Activated naive CD4-positive, alpha-beta T cell treated with anti-CD3 and anti-CD28 coated beads, Interleukin-2, amount 50 U/mL, for 72 hours (primary cell): Measurements from ENCODE around the gene ADCYAP1. TPM values are rescaled to one million over a fixed set of nuclear protein-coding genes. Genes with fewer than 3 reads are reported as not detected.

Experiments
- ATAC-seq, 2 donors: fragments of 150-1000 bp; cut with Tn5 transposase; 2 replicates each; pipeline ENCODE4 v1.10.0; 2021; ENCODE audit warnings: mild to moderate bottlenecking in 2 of 2, moderate library complexity in 2 of 2
- DNase-seq, 2 donors: peaks; one replicate each; pipeline ENCODE4 v3.0.0; 2021 to 2022; ENCODE audit warnings: low spot score in 2 of 2
- H3K27ac Mint-ChIP-seq, 2 donors: one replicate each; pipeline ENCODE4 v1.8.0; 2022; ENCODE audit warnings: mild to moderate bottlenecking in 2 of 2, mixed read lengths in 2 of 2
- H3K36me3 Mint-ChIP-seq, 2 donors: one replicate each; pipeline ENCODE4 v1.8.0; 2022; ENCODE audit warnings: mixed read lengths in 2 of 2
- H3K9me3 Mint-ChIP-seq, 2 donors: one replicate each; pipeline ENCODE4 v1.8.0; 2022; ENCODE audit warnings: mixed read lengths in 2 of 2
- total RNA-seq, 2 donors: library from RNA; stranded (reverse); gene quantifications; one replicate each; pipeline ENCODE4 v1.2.3, GENCODE V29; 2022

Gene ADCYAP1
- total RNA-seq, 2 donors from 2014 or later: not detected

DNA sequence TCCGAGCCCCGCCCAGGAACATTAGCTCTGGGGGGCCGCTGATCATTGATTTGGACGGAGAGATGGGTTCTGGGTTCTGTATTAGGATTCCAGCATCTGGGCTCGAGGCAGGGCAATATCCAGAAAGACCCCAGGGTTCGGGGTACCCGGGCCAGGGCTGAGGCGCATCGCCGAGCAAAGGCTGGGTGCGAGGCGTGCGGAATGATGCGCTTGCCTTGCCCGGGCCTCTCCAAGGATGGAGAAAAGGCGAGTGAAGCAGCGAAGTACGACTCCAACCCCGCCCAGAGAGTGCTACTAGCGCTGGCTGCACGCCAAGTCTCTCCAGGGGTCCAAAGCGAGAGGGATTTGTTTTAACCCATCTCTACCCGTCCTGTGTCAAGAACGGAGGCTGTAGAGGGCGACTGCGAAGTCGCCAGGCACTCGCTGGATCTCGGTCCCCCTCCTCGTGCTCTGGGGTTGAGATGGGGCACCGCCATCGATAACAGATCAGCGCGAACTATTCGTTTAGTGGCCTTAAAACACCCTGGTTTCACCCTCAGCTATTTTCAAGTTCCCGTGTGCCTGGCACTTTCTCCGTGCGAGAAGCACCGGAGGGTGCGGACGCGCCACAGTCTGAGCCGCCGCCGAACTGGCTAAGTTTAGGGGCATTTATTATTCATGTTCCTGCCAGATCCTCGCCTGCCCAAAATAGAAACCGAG, 1.9 kb downstream of the ADCYAP1 start:
- peak in 1 of 2 donors; percentile 16 for DNase-seq

DNA sequence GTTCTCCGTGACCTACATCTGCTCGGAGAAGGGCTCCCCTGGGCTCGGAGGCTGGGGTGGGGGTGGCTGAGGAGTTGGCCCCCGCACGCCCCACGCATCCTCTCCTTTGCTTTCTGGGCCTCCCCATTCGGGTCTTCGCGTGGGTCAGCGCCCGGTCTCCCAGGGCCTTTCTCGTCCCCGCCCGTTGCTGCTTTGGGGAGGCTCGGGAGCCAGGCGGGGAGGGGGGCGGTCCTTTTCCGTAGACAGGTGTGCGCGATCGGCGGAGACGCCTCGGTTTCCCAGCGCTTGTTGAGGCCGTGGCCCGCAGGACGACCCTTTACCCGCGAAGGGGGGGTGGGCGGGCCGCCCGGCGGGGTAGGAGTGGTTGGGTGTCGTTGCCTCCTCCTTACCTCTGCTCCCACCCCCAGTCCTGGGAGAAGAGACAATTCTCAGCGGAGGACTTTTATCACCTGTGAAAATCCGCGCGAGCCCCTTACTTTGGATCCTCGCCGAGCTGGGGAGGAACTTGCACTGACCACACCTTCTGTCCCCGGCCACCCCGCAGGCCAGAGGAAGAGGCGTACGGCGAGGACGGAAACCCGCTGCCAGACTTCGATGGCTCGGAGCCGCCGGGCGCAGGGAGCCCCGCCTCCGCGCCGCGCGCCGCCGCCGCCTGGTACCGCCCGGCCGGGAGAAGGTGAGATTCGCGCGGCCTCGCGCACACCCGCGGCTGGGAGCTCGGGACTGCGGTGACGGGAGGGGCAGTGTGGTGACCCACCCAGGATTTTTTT, 2.6 kb downstream of the ADCYAP1 start:
- ATAC-seq: peak in 1 of 2 donors; percentile 69
- peak in 1 of 2 donors; percentile 36 for DNase-seq
- H3K36me3 Mint-ChIP-seq: peaks cover 0 to 18% of the 10 kb centered on the region in 2 donors
- H3K9me3 Mint-ChIP-seq: no peaks in the 10 kb centered on the region
- no peak overlapping the region for H3K27ac Mint-ChIP-seq

More for the DNA sequence above, 1.9 kb downstream of the ADCYAP1 start:
- ATAC-seq: no peak
- no peaks in the 10 kb centered on the region for H3K9me3 Mint-ChIP-seq
- H3K27ac Mint-ChIP-seq: no peak overlapping the region
- peaks cover 0 to 21% of the 10 kb centered on the region in 2 donors for H3K36me3 Mint-ChIP-seq

DNA sequence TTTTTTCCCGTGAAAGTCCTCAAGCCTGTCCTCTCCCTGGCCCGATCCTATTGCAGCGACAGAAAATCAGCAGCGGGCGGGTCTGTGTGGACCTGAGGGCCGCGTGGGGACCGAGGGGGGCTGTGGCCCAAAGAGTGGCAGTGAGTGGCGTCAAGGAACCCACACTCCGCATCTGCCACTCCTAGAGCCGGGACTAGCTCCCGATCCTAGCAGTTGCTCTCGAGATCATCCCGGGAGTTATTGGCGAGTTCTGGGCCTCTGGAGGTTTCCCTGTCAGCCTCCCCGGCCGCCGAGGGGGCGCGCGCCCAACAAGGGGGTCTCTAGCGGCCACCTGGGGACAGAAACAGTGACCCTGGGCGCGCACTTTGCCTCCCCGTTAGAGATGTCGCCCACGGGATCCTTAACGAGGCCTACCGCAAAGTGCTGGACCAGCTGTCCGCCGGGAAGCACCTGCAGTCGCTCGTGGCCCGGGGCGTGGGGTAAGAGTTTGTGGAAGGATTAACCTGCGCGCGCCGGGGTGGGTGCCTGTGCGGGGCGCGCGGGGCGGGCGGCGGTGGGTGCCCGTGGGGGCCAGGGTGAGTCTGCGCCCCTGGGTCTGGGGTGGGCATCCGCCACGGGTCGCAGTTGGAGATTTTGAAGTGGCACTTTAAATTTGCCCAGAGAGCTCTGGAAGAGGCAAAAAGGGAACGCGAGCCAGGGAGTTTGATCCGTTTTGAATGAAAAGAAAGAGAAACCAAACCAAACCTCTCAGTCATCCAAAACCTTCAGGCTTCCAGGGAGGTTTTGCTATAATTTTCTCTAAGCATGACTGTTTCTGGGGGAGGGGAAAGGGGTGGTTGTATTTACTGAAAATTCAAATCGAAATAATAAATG, 3.5 kb downstream of the ADCYAP1 start:
- peaks cover 0 to 15% of the 10 kb centered on the region in 2 donors for H3K36me3 Mint-ChIP-seq
- DNase-seq (no peak), ATAC-seq (peak in 1 of 2 donors; percentile 15)
- H3K27ac Mint-ChIP-seq: no peak overlapping the region
- H3K9me3 Mint-ChIP-seq: no peaks in the 10 kb centered on the region

DNA sequence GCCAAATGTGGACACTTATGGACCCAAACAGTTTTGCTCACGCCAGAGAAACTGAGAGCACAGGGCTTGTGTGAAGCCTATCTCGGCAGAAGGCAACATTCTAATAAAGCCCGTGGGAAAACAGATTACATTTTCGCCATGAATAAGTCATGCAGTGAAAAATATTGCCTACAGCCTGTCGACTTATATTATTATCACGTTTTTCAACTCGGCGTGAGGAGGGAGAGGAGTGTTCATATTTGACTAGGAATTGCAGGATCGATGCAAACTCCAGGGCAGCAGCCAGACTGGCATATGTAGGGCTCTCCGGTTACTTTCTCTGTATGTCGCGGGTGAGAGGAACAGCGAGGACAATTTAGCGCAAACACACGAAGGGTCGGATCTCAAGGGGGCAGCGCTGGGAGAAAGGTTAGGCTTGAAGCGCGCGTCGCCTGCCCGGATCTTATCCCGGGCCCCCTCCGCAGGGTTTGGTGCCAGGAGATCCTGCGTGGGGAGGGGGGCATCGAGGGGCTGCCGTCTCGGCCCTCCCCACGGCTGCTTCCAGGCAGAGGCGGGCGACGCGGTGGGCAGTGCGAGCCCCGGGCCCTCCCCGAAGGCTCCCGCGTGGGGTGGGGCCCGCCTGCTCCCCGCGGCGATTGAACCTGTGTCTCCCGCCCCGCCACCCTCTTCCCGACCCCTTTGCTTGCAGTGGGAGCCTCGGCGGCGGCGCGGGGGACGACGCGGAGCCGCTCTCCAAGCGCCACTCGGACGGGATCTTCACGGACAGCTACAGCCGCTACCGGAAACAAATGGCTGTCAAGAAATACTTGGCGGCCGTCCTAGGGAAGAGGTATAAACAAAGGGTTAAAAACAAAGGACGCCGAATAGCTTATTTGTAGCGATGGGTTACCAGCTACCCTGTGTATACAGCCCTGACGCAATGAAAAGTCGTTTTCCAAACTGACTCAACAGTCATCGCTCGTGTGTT, 4.4 kb downstream of the ADCYAP1 start:
- no peak overlapping the region for H3K27ac Mint-ChIP-seq
- ATAC-seq: no peak
- peaks cover 0 to 14% of the 10 kb centered on the region in 2 donors for H3K36me3 Mint-ChIP-seq
- H3K9me3 Mint-ChIP-seq: no peaks in the 10 kb centered on the region
- DNase-seq: no peak

DNA sequence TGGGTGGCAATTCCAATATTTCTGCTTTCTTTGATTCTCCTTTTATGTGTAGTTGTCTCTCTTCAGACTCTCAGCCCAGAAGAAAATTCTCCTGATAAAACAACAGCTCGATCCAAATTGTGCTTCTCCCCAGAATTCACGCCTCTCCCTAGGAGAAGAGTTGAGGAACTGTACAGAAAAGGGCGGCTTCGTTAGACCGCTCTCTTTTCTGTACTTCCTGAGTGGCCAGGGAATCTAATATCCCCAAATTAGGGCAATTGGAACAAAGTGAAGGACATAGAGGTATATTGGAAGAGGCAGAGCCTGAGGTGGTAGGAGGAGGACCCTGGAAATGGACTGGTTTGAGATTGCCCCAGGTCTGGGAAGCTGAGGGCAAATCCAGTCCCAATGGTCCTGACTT, 5.6 kb downstream of the ADCYAP1 start:
- no peak for ATAC-seq
- Mint-ChIP-seq H3K27ac (no peak overlapping the region), H3K36me3 (peaks cover 0 to 5% of the 10 kb centered on the region in 2 donors), H3K9me3 (peaks cover 0 to 1% of the 10 kb centered on the region in 2 donors)
- DNase-seq: no peak

DNA sequence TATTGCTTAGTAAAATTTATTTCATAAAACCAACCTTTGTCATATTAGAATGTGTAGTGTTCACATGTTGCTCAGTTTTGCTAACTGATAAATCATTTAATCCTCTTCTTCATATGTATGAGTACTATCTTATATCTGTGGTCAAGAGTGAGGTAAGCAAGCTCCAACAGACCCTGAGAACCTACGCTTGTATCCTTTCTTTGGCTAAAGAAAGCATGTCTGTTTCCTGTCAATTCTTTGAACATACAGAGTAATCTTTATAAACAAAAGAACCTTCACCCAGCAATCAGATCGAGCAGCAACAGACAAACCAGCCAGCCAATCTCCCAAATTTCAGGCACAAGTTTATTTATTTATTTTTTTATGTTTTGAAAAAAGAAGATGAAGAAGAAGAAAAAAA, 6.4 kb downstream of the ADCYAP1 start:
- no peak for DNase-seq
- ATAC-seq: no peak
- Mint-ChIP-seq H3K36me3 (peaks cover 0 to 5% of the 10 kb centered on the region in 2 donors), H3K27ac (no peak overlapping the region), H3K9me3 (peaks cover 0 to 4% of the 10 kb centered on the region in 2 donors)

DNA sequence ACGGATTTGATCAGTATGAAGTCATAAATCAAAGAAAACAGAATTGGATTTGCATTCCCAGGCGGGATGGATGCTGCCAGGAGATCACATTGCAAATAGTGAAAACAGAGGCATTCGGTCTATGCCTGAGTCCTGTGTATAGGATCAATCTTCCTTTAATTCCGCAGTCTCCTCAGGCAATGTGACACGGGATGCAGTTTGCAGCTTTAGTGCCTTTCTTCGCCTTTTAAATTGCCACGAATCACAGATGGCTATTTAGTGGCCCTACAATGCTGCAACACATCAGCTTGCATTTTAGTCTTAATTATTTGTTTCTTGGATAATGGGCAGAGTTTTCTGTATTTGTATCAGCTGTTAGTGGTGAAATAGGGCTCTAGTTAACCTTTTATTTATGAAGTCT, 6.8 kb downstream of the ADCYAP1 start:
- peaks cover 0 to 5% of the 10 kb centered on the region in 2 donors for H3K36me3 Mint-ChIP-seq
- DNase-seq (no peak), ATAC-seq (no peak)
- peaks cover 0 to 4% of the 10 kb centered on the region in 2 donors for H3K9me3 Mint-ChIP-seq
- H3K27ac Mint-ChIP-seq: no peak overlapping the region

DNA sequence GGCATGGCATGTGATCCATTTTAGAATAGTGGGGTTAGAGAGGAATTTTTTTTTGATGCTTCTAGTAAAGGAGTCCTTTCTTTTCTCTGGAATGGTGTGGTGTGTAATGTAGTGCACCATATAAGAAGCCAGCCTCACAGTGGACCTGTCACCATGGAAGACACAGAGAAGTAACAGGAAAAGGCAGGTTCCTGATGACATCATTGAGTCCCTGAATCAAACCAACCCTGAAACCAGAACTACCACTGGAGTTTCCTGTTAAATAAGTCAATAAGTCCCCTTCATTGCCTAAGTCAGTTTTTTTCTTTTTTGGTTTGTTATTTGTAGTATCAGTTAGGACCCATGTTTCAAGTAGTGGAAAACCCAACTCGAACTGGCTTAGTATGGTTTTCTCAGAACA, 11.9 kb downstream of the ADCYAP1 start:
- Mint-ChIP-seq H3K36me3 (no peaks in the 10 kb centered on the region), H3K27ac (no peak overlapping the region), H3K9me3 (peaks cover 0 to 10% of the 10 kb centered on the region in 2 donors)
- no peak for ATAC-seq
- no peak for DNase-seq

DNA sequence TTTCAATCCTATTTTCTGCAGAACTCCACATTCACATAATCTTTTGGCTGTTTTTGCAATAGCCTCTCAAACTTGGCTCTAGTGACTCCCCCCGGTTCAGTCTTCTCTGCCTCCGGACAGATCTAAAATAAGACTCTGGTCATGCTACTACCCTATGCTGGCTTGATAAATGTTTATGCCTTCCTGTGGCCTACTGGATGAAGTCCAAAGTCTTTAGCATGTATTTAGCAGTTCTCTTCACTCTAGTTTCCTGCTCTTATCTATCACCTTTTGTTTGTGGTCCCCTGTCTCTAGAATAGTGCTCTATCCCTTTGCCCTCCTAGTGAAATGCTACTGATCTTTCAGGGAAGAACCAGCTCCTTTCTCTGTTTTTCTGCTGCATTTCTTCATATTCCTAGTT, 14.4 kb downstream of the ADCYAP1 start:
- no peak overlapping the region for H3K27ac Mint-ChIP-seq
- DNase-seq (no peak), ATAC-seq (no peak)
- peaks cover 0 to 10% of the 10 kb centered on the region in 2 donors for H3K9me3 Mint-ChIP-seq
- no peaks in the 10 kb centered on the region for H3K36me3 Mint-ChIP-seq

DNA sequence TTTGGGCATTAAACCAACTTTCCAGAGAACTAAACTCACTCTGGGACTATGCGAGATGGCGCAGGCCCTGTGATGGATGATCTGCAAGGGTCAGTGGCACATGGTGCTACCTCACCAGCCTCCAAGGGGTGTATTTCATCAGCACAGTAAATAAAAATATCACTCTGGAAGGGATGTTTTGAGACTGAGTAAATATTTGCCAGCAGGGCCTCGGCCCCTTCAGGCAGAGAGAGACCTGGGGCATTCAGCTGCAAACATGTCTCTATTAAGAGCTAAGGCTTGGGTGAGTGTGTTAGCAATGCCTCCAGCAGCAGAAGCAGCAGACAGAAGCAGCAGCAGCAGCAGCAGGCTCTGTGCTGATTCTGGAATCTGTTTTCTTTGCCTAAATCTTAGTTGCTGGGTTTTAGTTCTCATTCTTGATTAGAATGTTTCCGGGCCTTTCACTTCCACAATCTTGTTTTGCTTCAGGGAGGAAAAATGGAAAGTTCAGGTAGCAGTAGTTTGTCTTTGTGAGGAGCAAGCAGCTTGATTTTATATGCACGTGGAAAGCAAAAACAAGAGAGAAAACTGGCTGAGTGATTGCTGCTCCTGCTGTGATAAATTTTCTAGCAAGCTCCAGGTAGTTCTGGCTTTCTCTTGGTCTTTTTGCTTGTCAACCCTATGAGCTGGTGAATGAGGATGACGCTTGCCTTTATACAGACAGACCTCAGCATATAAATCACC, 18.6 kb downstream of the ADCYAP1 start:
- Mint-ChIP-seq H3K27ac (no peak overlapping the region), H3K9me3 (no peaks in the 10 kb centered on the region), H3K36me3 (no peaks in the 10 kb centered on the region)
- ATAC-seq (no peak), DNase-seq (no peak)

DNA sequence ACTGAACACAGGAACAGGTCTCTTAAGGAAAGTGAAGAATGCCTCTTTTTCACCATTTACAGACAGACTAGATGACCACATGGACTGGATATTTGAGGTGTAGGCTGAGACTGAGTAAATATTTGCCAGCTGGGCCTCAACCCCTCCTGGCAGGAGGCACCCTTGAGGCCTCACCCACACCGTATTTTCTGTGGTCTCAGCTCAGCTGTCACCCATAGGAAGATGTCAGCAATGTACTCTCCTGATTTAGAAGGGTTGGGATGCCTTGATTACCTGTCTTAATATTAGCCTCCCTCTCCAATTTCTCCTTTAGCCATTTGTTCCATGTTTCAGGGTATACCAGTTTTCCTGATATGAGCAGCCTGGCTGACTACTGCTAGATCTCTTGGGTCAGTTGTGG, 20.3 kb downstream of the ADCYAP1 start:
- no peak overlapping the region for H3K27ac Mint-ChIP-seq
- no peaks in the 10 kb centered on the region for H3K36me3 Mint-ChIP-seq
- ATAC-seq (no peak), DNase-seq (no peak)
- no peaks in the 10 kb centered on the region for H3K9me3 Mint-ChIP-seq

DNA sequence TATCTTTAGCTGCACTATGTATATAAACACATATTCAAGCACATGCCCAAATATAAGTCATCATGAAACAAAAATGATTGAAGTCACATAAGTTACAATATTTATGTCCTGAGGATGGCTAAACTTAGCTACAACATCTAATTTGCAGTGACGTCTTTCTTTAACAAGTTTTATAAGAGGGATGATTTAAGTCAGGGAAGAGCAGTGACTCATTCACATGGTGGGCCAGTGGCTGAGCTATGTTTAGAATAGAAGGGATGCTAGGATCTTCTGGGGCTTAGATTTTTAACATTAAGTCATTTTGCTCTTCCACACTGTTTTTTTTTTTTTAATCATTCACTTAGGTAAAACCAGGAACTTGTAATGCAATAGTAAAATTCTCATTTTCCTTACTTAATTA, 22.3 kb downstream of the ADCYAP1 start:
- Mint-ChIP-seq H3K36me3 (no peaks in the 10 kb centered on the region), H3K27ac (no peak overlapping the region), H3K9me3 (no peaks in the 10 kb centered on the region)
- no peak for ATAC-seq
- no peak for DNase-seq

DNA sequence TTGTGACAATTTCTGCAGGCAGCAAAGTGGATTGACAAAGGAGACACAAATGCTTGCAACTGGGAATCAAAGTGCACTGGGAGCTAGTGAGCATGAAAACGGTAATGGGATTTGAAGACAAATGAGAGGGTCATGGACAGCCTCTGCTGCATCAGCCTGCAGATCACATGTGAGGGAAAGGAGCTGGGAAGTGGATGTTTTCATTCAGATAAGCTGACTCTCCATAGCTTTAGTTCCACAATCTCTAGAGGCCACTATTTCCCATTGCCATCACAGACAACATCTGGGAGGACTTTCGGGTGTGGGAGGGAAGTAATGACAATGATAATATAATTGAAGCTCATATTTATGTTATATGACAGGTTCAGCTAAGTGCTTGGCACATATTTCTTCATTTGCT, 28.4 kb downstream of the ADCYAP1 start:
- no peak overlapping the region for H3K27ac Mint-ChIP-seq
- DNase-seq (no peak), ATAC-seq (no peak)
- no peaks in the 10 kb centered on the region for H3K36me3 Mint-ChIP-seq
- no peaks in the 10 kb centered on the region for H3K9me3 Mint-ChIP-seq

DNA sequence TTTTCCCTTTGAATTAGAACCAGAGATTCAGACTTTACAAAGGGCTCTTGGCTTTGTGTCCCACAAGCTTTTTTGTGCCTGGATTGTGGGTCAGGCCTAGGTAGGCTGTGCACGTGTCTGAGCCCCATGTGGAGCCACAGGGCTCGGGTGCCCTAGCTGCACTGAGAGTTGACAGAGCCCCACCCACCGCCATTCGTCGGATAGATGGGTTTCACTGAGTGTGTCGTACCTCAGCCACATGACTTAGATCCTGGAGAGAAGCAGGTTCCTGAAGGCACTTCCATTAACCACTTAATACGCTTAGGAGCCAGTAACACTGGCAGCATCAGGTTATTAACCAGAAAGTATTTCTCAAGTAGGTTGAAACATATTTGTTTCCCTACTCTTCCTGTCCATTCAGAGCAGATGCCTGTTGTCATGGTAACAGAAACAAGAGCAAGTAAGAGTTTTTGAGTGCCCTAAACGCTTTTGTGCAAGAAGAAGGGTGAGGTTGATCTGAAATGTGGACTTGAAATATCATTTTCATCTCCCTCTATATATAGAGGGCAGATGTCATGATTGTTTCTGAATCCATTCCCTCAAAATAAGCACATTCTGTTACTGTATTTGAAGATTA, 30.0 kb downstream of the ADCYAP1 start:
- DNase-seq: no peak
- Mint-ChIP-seq H3K27ac (no peak overlapping the region), H3K9me3 (no peaks in the 10 kb centered on the region), H3K36me3 (no peaks in the 10 kb centered on the region)
- ATAC-seq: no peak

DNA sequence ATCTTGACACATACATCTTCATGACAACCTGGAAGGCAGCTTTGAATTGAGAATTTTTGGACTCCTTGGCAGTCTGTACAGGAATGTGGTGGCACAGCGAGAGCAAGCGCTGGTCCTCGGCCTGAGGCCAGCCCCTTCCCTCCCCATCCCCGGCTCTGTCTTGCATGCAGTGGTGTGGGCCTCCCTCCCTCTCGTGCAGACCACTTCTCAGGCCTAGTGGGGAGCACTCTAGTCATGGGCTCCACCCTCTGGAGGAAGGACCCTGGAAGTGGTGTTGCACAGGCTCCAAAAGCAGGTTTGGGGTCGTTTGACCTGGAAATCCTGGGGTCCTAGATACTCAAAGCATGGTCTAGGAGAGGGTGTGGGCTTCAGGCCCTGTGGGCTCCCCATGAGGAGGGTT, 32.3 kb downstream of the ADCYAP1 start:
- no peaks in the 10 kb centered on the region for H3K9me3 Mint-ChIP-seq
- H3K27ac Mint-ChIP-seq: no peak overlapping the region
- DNase-seq (no peak), ATAC-seq (no peak)
- H3K36me3 Mint-ChIP-seq: no peaks in the 10 kb centered on the region
